Measurements from ENCODE around the gene MAML3. TPM values are rescaled to one million over a fixed set of nuclear protein-coding genes. Genes with fewer than 3 reads are reported as not detected.

The MAML3 gene
- total RNA-seq, 4 donors from 2014 or later = 18.2 to 42.7 (median 28.6) TPM

DNA sequence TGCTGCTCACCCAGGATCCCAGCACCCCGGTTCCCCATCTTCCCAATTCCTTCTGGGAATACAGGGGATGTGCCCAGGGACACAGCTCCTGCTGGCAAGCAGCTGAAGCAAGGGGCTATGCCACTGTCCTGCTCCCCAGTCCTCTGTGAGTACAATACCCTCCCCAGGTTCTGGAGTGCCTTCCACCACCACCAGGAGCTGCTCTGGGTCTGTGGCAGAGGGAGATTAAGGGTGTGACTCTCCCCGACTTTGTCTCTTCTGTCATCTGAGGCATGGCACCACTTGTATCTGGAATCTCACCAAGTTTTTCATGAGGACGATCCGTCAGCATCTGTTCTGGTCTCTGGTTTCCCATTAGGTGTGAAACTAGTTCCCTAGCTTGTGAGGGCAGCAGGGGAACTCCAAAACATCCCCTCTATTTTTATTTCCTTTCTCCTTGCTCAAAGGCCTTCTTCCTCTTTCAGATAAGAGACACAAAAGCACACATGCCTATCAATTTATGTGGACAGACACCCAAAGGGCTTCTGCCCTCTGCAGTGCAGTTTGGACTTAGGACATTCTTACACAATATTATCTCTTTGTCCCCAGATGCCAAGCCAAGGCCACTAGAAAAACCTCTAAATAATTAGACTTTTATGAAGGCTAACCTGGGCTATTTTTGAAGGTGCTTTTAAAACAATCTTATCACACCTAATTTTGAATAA lies 461.5 kb downstream of the MAML3 start:
- H3K4me3 ChIP-seq = no peak overlapping the region
- no peaks in the 10 kb centered on the region for H3K27me3 ChIP-seq
- WGBS = 35% methylated on average over 4 of the region's 4 CpGs
- H3K9me3 ChIP-seq = no peaks in the 10 kb centered on the region
- peaks cover 15% of the 10 kb centered on the region for H3K36me3 ChIP-seq
- no peak for DNase-seq (ENCODE audit: low spot score in 2 of 2)
- no peak overlapping the region for H3K27ac ChIP-seq
- H3K4me1 ChIP-seq = peaks cover 14% of the 10 kb centered on the region
- TF ChIP-seq POLR2AphosphoS5 (IDR thresholded peaks at IDR 0.05) = no peak
- TF ChIP-seq, protein P1, sequence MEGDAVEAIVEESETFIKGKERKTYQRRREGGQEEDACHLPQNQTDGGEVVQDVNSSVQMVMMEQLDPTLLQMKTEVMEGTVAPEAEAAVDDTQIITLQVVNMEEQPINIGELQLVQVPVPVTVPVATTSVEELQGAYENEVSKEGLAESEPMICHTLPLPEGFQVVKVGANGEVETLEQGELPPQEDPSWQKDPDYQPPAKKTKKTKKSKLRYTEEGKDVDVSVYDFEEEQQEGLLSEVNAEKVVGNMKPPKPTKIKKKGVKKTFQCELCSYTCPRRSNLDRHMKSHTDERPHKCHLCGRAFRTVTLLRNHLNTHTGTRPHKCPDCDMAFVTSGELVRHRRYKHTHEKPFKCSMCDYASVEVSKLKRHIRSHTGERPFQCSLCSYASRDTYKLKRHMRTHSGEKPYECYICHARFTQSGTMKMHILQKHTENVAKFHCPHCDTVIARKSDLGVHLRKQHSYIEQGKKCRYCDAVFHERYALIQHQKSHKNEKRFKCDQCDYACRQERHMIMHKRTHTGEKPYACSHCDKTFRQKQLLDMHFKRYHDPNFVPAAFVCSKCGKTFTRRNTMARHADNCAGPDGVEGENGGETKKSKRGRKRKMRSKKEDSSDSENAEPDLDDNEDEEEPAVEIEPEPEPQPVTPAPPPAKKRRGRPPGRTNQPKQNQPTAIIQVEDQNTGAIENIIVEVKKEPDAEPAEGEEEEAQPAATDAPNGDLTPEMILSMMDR (IDR thresholded peaks at IDR 0.05) = peak; percentile 22 to 23

- H3K27ac ChIP-seq = no peak overlapping the region
- no peak for DNase-seq (ENCODE audit: low spot score in 2 of 2)
- no peak overlapping the region for H3K4me3 ChIP-seq
- no peaks in the 10 kb centered on the region for H3K36me3 ChIP-seq
- TF ChIP-seq POLR2AphosphoS5 (IDR thresholded peaks at IDR 0.05) (no peak), POLR2A (IDR thresholded peaks at IDR 0.05) (no peak), EP300 (IDR thresholded peaks at IDR 0.05) (no peak)
- TF ChIP-seq, protein P1 (IDR thresholded peaks at IDR 0.05) = no peak
- no peaks in the 10 kb centered on the region for H3K27me3 ChIP-seq
- H3K4me1 ChIP-seq = peaks cover 14% of the 10 kb centered on the region
- H3K9me3 ChIP-seq = no peaks in the 10 kb centered on the region
Measured at GRCh38 chr4:139690419-139690818, 463.6 kb downstream of the MAML3 start.

GRCh38 chr4:139689093-139689722 lies 464.8 kb downstream of the MAML3 start:
- Histone ChIP-seq H3K27ac (no peak overlapping the region), H3K4me3 (no peak overlapping the region), H3K4me1 (peaks cover 14% of the 10 kb centered on the region), H3K9me3 (no peaks in the 10 kb centered on the region), H3K36me3 (peaks cover 3% of the 10 kb centered on the region), H3K27me3 (no peaks in the 10 kb centered on the region)
- no peak for DNase-seq (ENCODE audit: low spot score in 2 of 2)
- TF ChIP-seq EP300 (IDR thresholded peaks at IDR 0.05) (no peak), POLR2A (IDR thresholded peaks at IDR 0.05) (no peak), POLR2AphosphoS5 (IDR thresholded peaks at IDR 0.05) (no peak)
- TF ChIP-seq, protein P1 (IDR thresholded peaks at IDR 0.05) = no peak
- WGBS = 89% methylated on average over 6 of the region's 6 CpGs

- WGBS = 90% methylated on average over 3 of the region's 3 CpGs
- Histone ChIP-seq H3K4me3 (no peak overlapping the region), H3K27me3 (no peaks in the 10 kb centered on the region), H3K27ac (no peak overlapping the region), H3K4me1 (peaks cover 25% of the 10 kb centered on the region), H3K36me3 (peaks cover 3% of the 10 kb centered on the region), H3K9me3 (no peaks in the 10 kb centered on the region)
- TF ChIP-seq EP300 (IDR thresholded peaks at IDR 0.05) (no peak), POLR2A (IDR thresholded peaks at IDR 0.05) (no peak), POLR2AphosphoS5 (IDR thresholded peaks at IDR 0.05) (no peak)
- no peak for DNase-seq (ENCODE audit: low spot score in 2 of 2)
Measured at GRCh38 chr4:139686988-139687387, 467.0 kb downstream of the MAML3 start.

DNA sequence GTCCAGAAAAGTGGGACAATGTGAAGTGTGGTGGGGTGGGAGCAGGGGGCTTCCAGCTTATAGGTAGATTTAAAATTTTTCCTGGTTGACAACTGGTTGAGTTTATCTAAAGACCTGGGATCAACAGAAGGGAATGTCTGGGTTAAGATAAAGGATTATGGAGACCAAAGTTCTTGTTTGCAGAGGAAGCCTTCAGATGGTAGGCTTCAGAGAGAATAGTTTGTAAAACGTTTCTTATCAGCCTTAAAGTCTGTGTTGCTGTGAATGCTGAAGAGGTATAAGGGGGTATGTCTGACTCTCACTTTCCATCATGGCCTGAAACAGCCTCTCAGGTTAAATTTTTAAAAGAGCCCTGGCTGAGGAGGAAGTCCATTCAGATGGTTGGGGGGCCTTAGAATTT lies 467.9 kb downstream of the MAML3 start:
- TF ChIP-seq, protein P1 (IDR thresholded peaks at IDR 0.05) = no peak
- TF ChIP-seq POLR2AphosphoS5 (IDR thresholded peaks at IDR 0.05) = no peak
- TF ChIP-seq POLR2A (IDR thresholded peaks at IDR 0.05) = no peak
- no peak for TF ChIP-seq EP300 (IDR thresholded peaks at IDR 0.05)
- Histone ChIP-seq H3K27ac (no peak overlapping the region), H3K4me1 (peaks cover 22% of the 10 kb centered on the region), H3K36me3 (peaks cover 3% of the 10 kb centered on the region), H3K9me3 (no peaks in the 10 kb centered on the region), H3K4me3 (no peak overlapping the region), H3K27me3 (no peaks in the 10 kb centered on the region)
- 79% methylated on average over 1 of the region's 1 CpG for WGBS
- no peak for DNase-seq (ENCODE audit: low spot score in 2 of 2)

Measured in suprapubic skin (tissue), 4 donors.